GM12878 (cell line): ENCODE results near the gene ISCU. TPM values are rescaled to one million over a fixed set of nuclear protein-coding genes. Genes with fewer than 3 reads are reported as not detected.
A peak's percentile ranks its signal among the peaks of the same experiment; 100 is the strongest.

Source experiments
- ATF2 ChIP-seq: IDR thresholded peaks from 2 replicates; pipeline ENCODE4 v1.6.1; 2012; ENCODE audit warnings: low read length, inconsistent platforms
- ATF7 ChIP-seq: fragments of 450-650 bp; IDR thresholded peaks from 2 replicates; pipeline ENCODE4 v1.6.1; 2016; ENCODE audit warnings: low read depth, mild to moderate bottlenecking
- CEBPB ChIP-seq, 2 experiments: fragments of 150-350 bp in 1 of 2; IDR thresholded peaks; 2 replicates each; pipeline ENCODE4 v1.6.1; 2012 to 2014; ENCODE audit warnings: low read depth in 2 of 2, low read length in 2 of 2, borderline replicate concordance in 1 of 2, inconsistent platforms in 1 of 2
- CREM ChIP-seq: IDR thresholded peaks from 2 replicates; pipeline ENCODE4 v1.6.1; 2014; ENCODE audit warnings: antibody characterized with exemption, low read depth
- DPF2 ChIP-seq: fragments of 450-650 bp; IDR thresholded peaks from 2 replicates; pipeline ENCODE4 v1.6.1; 2017; ENCODE audit warnings: mild to moderate bottlenecking
- ETV6 ChIP-seq, 2 experiments: fragments of 450-650 bp in 1 of 2; IDR thresholded peaks in 1 of 2; conservative IDR thresholded peaks in 1 of 2; 2 replicates each; pipeline ENCODE4 v1.6.1; 2014; ENCODE audit warnings: antibody characterized with exemption in 1 of 2, borderline replicate concordance in 1 of 2, low read depth in 1 of 2, mild to moderate bottlenecking in 1 of 2, moderate library complexity in 1 of 2
- FOXM1 ChIP-seq: IDR thresholded peaks from 2 replicates; pipeline ENCODE4 v1.6.1; 2012; ENCODE audit warnings: low read depth, mild to moderate bottlenecking, inconsistent platforms, low read length, moderate library complexity
- IRF4 ChIP-seq: IDR thresholded peaks from 2 replicates; pipeline ENCODE4 v1.6.1; 2011; ENCODE audit warnings: low read depth, low read length
- JUNB ChIP-seq: IDR thresholded peaks from 2 replicates; pipeline ENCODE4 v1.6.1; 2016; ENCODE audit warnings: antibody characterized with exemption, mild to moderate bottlenecking
- JUND ChIP-seq: IDR thresholded peaks from 2 replicates; pipeline ENCODE4 v1.6.1; 2012; ENCODE audit warnings: low read depth, mild to moderate bottlenecking, low read length, improper control_type of control experiment, moderate library complexity
- NR2C2 ChIP-seq: IDR thresholded peaks from 2 replicates; pipeline ENCODE4 v1.6.1; 2011; ENCODE audit warnings: borderline replicate concordance, low read depth; ENCODE audit not compliant: control insufficient read depth, insufficient read length
- PML ChIP-seq: IDR thresholded peaks from 2 replicates; pipeline ENCODE4 v1.6.1; 2012; ENCODE audit warnings: low read length, inconsistent platforms
- RUNX3 ChIP-seq: IDR thresholded peaks from 2 replicates; pipeline ENCODE4 v1.6.1; 2012; ENCODE audit warnings: low read length, inconsistent platforms
- SKIL ChIP-seq: fragments of 450-650 bp; IDR thresholded peaks from 2 replicates; pipeline ENCODE4 v1.6.1; 2017; ENCODE audit warnings: mild to moderate bottlenecking, low read depth, inconsistent platforms; ENCODE audit not compliant: poor library complexity, severe bottlenecking
- SRF ChIP-seq, 2 experiments: IDR thresholded peaks; 2 replicates each; pipeline ENCODE4 v1.6.1; 2011; ENCODE audit warnings: low read depth in 2 of 2, low read length in 2 of 2, mild to moderate bottlenecking in 1 of 2, moderate library complexity in 1 of 2
- TCF7 ChIP-seq: IDR thresholded peaks from 2 replicates; pipeline ENCODE4 v1.6.1; 2014; ENCODE audit warnings: antibody characterized with exemption, borderline replicate concordance
- WRNIP1 ChIP-seq: IDR thresholded peaks from 2 replicates; pipeline ENCODE4 v1.6.1; 2011; ENCODE audit warnings: low read depth, low read length, improper control_type of control experiment, borderline replicate concordance
- ZBED1 ChIP-seq: IDR thresholded peaks from 2 replicates; pipeline ENCODE4 v1.6.1; 2016; ENCODE audit warnings: borderline replicate concordance
- polyA plus RNA-seq, 11 experiments: library from polyadenylated mRNA; depleted of rRNA in 4 of 11; unstranded in 6 of 11; stranded (reverse) in 5 of 11; fragments of >200 nt; fragmentation: Nextera tagmentation in 4 of 11; fragmentation: Illumina TruSeq in 1 of 11; extraction: Ambion mirVana in 4 of 11; extraction: Trizol in 1 of 11; gene quantifications; 1 replicate in 1 of 11; 2 replicates in 10 of 11; pipeline versions ENCODE4 v1.2.1 to v1.2.3, GENCODE V29; 2011 to 2016; ENCODE audit warnings: inconsistent platforms in 2 of 11, missing spikeins in 2 of 11, low read depth in 1 of 11
- total RNA-seq, 4 experiments: library from RNA; depleted of rRNA in 3 of 4; stranded (reverse); fragments of >200 nt in 3 of 4; fragmentation: Illumina TruSeq in 1 of 4; extraction: Trizol in 1 of 4; gene quantifications; 2 replicates each; pipeline versions ENCODE4 v1.2.1 to v1.2.3, GENCODE V29; 2013 to 2021
- TF ChIP-seq, protein P1 (sequence below): fragments of 450-650 bp; IDR thresholded peaks from 2 replicates; pipeline ENCODE4 v1.6.1; 2017; ENCODE audit warnings: low read depth, mild to moderate bottlenecking, moderate library complexity

The ISCU gene
- total and polyA plus RNA-seq, 10 of the 15 experiments (the other 5 are each of a cell fraction or from before 2014, with no cell fraction given): 32.8 to 260 (median 127) TPM

- TF ChIP-seq, protein P1, sequence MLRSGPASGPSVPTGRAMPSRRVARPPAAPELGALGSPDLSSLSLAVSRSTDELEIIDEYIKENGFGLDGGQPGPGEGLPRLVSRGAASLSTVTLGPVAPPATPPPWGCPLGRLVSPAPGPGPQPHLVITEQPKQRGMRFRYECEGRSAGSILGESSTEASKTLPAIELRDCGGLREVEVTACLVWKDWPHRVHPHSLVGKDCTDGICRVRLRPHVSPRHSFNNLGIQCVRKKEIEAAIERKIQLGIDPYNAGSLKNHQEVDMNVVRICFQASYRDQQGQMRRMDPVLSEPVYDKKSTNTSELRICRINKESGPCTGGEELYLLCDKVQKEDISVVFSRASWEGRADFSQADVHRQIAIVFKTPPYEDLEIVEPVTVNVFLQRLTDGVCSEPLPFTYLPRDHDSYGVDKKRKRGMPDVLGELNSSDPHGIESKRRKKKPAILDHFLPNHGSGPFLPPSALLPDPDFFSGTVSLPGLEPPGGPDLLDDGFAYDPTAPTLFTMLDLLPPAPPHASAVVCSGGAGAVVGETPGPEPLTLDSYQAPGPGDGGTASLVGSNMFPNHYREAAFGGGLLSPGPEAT: peak; percentile 6; the same call in 1 of the 2 replicates
- TF ChIP-seq DPF2 (peak; percentile 21; the same call in 1 of the 2 replicates), TCF7 (peak; percentile 98), PML (0 out of 2 replicates have a peak, but pooled peaks have one; percentile 6), WRNIP1 (no peak), SRF (IDR thresholded peaks at IDR 0.05; ENCODE audit: low read depth in 2 of 2, low read length in 2 of 2) (0 out of 4 replicates have a peak, but pooled peaks of 1 of the 2 experiments have one; percentile 27), ATF7 (peak; percentile 28; the same call in 1 of the 2 replicates), JUND (peak; percentile 84), ETV6 (conservative IDR thresholded peaks at IDR 0.05 in 1 of 2, IDR thresholded peaks at IDR 0.05 in 1 of 2; ENCODE audit: borderline replicate concordance in 1 of 2, low read depth in 1 of 2) (peak in 1 of 2 experiments; percentile 66; a peak in 1 of 4 replicates), NR2C2 (no peak), ATF2 (peak; percentile 84), JUNB (peak; percentile 99), IRF4 (peak; percentile 96), CEBPB (IDR thresholded peaks at IDR 0.05; ENCODE audit: borderline replicate concordance in 1 of 2, low read depth in 2 of 2, low read length in 2 of 2) (0 out of 4 replicates have a peak, but pooled peaks of 1 of the 2 experiments have one; percentile 48), ZBED1 (peak; percentile 79; the same call in 1 of the 2 replicates), FOXM1 (peak; percentile 60; the same call in 1 of the 2 replicates), RUNX3 (peak; percentile 82), CREM (peak; percentile 80; the same call in 1 of the 2 replicates), SKIL (peak; percentile 17)
Measured at GRCh38 chr12:108573317-108573716, 10.9 kb downstream of the ISCU start (continued).
